GM18507 (cell line): ENCODE data around the gene JPH3.

ENCODE experiments used
- DNase-seq: peaks from one replicate; pipeline ENCODE4 v3.0.0; 2011; ENCODE audit warnings: low read depth; ENCODE audit not compliant: insufficient read length; ENCODE audit errors: extremely low spot score
- FAIRE-seq: peaks from 2 replicates; lab custom pipeline; 2011; peaks lifted over from hg19 to GRCh38; lab: Jason Lieb, UNC

JPH3 gene

DNA sequence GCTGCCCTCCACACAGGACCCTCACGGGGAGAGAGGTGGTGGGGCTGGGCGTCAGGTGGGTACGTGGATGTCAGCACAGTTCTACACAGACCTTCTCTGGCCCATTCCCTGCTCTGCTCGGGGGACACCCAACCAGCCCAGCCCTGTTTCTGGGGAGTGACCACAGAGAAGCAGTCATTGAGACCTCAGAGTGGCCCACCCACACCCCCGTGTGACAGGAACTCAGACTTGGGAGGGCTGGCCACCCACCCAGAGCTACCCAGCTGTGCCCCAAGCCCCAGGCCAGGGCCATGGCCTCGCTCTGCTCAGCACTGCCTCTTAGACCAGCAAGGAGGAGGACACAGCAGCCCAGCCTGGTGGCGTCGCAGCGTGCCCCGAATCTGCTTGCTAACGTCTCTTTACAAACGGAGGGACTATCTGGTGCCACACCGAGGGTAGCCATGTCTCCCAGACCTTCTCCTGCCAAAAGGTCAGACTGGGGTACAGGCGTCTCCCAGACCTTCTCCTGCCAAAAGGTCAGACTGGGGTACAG is 85.8 kb downstream of the JPH3 start:
- no peak for FAIRE-seq

DNA sequence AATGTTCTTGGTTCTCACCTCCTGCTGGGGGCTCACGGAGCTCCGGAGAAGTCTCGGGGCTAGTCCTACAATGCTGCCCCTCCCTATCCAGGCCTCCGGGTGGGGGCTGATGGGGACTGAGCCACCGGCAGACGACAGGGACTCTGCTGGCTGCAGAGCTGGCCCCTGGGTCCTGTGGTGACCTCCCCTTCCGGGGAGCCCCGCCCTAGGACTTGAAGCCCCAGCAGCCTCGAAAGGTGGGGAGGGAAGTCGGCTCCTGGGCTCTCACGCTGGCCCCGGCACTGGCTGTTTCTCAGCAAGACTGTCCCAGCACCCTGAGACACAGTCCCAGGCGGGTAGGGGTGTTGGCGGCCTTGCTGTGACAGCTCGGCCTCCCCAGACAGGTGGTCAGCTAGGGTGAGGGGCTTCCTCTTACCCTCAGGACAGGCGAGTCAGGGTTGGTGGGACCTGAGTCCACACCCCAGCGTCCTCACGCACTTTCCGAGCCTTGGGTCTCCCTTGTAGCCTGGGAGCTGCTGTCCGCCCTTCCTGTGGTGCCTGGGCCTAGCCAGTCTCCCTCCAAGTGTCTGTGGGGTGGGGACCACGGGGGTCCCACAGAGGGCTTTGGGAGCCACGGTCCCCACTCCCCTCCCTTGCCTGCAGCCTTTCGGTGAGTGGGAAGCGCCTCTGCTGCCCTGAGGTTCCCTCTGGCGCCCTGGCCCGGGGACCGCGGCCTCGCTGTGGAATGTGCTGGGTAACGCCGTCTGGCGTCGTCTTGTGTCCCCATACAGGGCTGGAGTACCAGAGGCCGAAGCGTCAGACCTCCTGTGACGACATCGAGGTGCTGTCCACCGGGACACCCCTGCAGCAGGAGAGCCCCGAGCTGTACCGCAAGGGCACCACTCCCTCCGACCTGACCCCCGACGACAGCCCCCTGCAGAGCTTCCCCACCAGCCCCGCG is 86.8 kb downstream of the JPH3 start:
- FAIRE-seq (no peak), DNase-seq (no peak)

More for the DNA sequence above, 85.8 kb downstream of the JPH3 start:
- DNase-seq = no peak

GRCh38 chr16:87689956-87690465 is 87.7 kb downstream of the JPH3 start:
- no peak for DNase-seq
- FAIRE-seq = no peak

- DNase-seq (no peak), FAIRE-seq (no peak)
Measured at GRCh38 chr16:87690911-87691685, 88.8 kb downstream of the JPH3 start.

DNA sequence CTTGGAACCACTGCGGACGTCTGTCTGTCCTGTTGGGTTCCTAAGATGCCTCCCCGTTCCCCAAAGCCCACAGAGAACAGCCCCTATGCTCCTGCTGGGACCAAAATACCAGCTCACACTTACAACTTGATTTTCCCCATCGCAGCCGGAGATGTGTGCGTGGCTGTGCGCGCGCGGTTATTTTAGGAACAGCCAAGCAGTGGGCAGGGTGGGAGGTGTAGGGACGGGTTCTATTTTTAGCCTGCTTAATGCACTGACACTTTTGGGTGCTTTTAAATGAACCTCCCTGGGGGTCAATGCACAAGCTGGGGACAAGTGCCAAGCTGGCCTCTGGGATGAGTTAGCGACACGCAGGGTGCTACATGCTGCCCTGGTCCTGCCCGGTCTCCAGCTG is 89.4 kb downstream of the JPH3 start:
- DNase-seq (no peak), FAIRE-seq (no peak)

DNA sequence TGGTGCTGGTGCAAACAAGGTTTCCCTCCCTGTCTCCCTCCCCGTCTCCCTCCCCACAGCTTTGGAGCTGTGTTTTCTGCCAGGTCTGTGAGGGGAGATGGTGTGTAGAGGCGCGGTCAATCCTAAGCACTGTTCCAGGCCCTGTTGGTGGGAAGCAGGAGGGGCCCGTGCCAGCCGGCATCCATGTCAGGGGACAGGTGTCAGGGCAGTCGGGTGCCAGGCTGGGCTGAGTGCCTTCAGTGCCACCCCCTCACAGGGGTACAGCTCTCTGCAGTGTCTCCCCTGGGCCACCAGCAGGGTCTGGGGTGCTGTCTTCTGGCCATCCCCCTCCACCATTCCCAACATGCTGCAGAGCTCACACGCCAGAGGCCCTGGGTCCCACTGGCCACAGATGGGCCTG is 89.9 kb downstream of the JPH3 start:
- DNase-seq = no peak
- no peak for FAIRE-seq

DNA sequence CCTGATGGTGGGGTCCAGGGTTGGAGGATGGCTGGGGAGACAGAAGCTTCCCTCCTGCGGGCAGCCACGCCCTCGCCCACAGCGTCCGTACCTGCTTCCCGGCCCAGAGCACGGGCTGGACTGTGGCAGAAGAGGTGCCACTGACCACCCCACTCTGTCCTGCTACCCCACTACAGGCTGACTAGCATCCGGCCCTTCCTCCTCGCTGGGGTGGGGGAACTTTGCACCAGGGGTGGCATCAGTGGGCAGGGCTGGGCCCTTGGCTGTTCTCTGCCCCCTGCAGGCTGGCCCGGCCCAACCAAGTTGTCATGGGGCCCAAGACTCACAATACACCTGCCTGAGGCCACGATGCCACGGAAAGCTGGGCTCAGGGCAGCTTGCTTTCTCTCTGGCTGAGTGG is 90.4 kb downstream of the JPH3 start:
- no peak for DNase-seq
- FAIRE-seq = no peak

- FAIRE-seq (no peak), DNase-seq (no peak)
Measured at GRCh38 chr16:87693827-87694226, 91.5 kb downstream of the JPH3 start.

- DNase-seq (no peak), FAIRE-seq (no peak)
Measured at GRCh38 chr16:87694441-87695125, 92.3 kb downstream of the JPH3 start.

GRCh38 chr16:87695534-87695933 is 93.2 kb downstream of the JPH3 start:
- FAIRE-seq = no peak

GRCh38 chr16:87696726-87697125 is 94.4 kb downstream of the JPH3 start:
- FAIRE-seq = no peak

More at GRCh38 chr16:87695534-87695933, 93.2 kb downstream of the JPH3 start:
- DNase-seq = no peak

GRCh38 chr16:87697256-87697655 is 94.9 kb downstream of the JPH3 start:
- DNase-seq (no peak), FAIRE-seq (no peak)

More at GRCh38 chr16:87696726-87697125, 94.4 kb downstream of the JPH3 start:
- DNase-seq = no peak

GRCh38 chr16:87697792-87698191 is 95.5 kb downstream of the JPH3 start:
- FAIRE-seq (no peak), DNase-seq (no peak)

GRCh38 chr16:87698241-87698640 is 95.9 kb downstream of the JPH3 start:
- DNase-seq (peak; percentile 59), FAIRE-seq (peak; percentile 90)

DNA sequence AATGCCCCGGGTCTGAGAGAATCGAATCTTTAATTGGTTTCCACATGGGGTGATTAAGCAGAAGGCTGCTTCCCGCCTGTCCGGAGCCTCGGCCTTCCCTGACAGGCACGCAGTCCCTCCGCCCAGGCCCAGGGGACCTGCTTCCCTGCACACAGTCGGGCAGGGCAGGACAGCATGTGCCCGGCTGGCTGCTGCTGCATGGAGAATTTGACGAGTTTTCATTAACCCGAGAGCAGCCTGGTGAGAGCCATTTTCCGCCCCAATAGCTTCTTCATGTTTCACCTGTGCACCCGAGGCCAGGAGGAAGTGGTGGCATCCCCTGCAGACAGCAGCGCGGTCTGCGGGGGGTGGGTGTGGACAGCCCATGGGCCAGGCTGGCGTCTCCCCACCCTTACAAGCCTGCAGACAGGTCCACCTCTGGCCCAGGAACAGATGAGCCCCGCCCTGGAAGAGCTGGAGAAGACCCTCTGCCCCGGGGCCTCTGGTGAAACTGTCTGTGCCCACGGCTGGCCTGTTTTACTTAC is 96.4 kb downstream of the JPH3 start:
- FAIRE-seq (no peak), DNase-seq (no peak)

GRCh38 chr16:87700406-87701077 is 98.2 kb downstream of the JPH3 start:
- FAIRE-seq = no peak
- DNase-seq = no peak

- FAIRE-seq = no peak
- DNase-seq = no peak
Measured at GRCh38 chr16:87701078-87701460, 98.8 kb downstream of the JPH3 start.

DNA sequence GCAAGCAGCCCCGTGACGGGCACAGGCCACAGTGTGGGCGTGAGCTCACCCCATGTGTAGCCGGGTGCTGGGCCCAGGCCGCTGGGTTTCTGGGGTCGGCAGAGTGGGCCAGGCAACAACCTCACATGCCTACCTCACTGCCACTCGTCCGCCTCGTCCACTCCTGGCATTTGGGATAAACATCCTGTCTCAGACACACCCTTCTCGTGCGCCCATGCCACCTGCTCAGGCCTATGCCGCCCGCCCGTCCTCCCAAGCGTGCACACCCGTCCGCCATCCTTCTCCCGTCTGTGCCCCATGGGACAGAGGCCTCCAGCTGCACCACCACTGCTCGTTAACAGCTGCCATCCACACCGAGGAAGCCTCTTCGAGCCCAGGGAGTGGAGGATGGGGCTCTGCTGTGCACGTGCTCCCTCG is 99.2 kb downstream of the JPH3 start:
- DNase-seq = no peak

GRCh38 chr16:87702325-87702811 is 100.1 kb downstream of the JPH3 start:
- FAIRE-seq (peak; percentile 97), DNase-seq (peak; percentile 75)

More for the DNA sequence above, 99.2 kb downstream of the JPH3 start:
- peak; percentile 12 for FAIRE-seq
